GM21526 (cell line): ENCODE data around the gene TMSB4X.
"Not testable (repeated sequence)": the region's sequence is repeated elsewhere in the genome, so short reads cannot be mapped to it uniquely, and the experiment has no call there.

Experiments used
- ATAC-seq: cut with Tn5 transposase; IDR thresholded peaks from one replicate; pipeline ENCODE4 v1.9.1; 2021; ENCODE audit warnings: moderate library complexity; ENCODE audit not compliant: unreplicated experiment, low FRiP score

Gene TMSB4X

GRCh38 chrX:13015536-13016236 lies 40.8 kb downstream of the TMSB4X start:
- ATAC-seq = no peak

GRCh38 chrX:13016731-13017130 lies 41.8 kb downstream of the TMSB4X start:
- ATAC-seq = not testable (repeated sequence)

GRCh38 chrX:13022926-13023325 lies 48.0 kb downstream of the TMSB4X start:
- ATAC-seq = peak; percentile 53

- ATAC-seq = no peak
Observed at GRCh38 chrX:13023567-13023966, 48.7 kb downstream of the TMSB4X start.

- ATAC-seq = no peak
Observed at GRCh38 chrX:13023979-13024378, 49.1 kb downstream of the TMSB4X start.

- no peak for ATAC-seq
Observed at GRCh38 chrX:13024986-13025385, 50.1 kb downstream of the TMSB4X start.
